ENCODE measurements around the gene SUCO. TPM values are rescaled to one million over a fixed set of nuclear protein-coding genes. Genes with fewer than 3 reads are reported as not detected.

Gene SUCO
- total RNA-seq, 1 donor from 2014 or later, result 38.3 TPM

- TF ChIP-seq POLR2AphosphoS5 (IDR thresholded peaks at IDR 0.05; ENCODE audit: insufficient read depth in 1 of 2, low read depth in 1 of 2) (no peak), POLR2A (IDR thresholded peaks at IDR 0.05) (no peak), CTCF (IDR thresholded peaks at IDR 0.05) (no peak)
- no peaks in the 10 kb centered on the region for H3K9me3 ChIP-seq
- H3K27me3 ChIP-seq, result no peaks in the 10 kb centered on the region
- intact Hi-C loops (cut with DNase I), result no loop called here
- DNase-seq (ENCODE audit: extremely low spot score in 2 of 2), result no peak
- H3K36me3 ChIP-seq, result no peaks in the 10 kb centered on the region
- no peaks in the 10 kb centered on the region for H3K4me1 ChIP-seq
- no peak overlapping the region for H3K27ac ChIP-seq
- no peak overlapping the region for H3K4me3 ChIP-seq
Measured at GRCh38 chr1:172650474-172651193, 117.7 kb downstream of the SUCO start.

- Histone ChIP-seq H3K36me3 (no peaks in the 10 kb centered on the region), H3K27me3 (no peaks in the 10 kb centered on the region), H3K27ac (no peak overlapping the region), H3K4me1 (no peaks in the 10 kb centered on the region), H3K9me3 (no peaks in the 10 kb centered on the region), H3K4me3 (no peak overlapping the region)
- no peak for DNase-seq (ENCODE audit: extremely low spot score in 2 of 2)
- TF ChIP-seq POLR2A (IDR thresholded peaks at IDR 0.05) (no peak), POLR2AphosphoS5 (IDR thresholded peaks at IDR 0.05; ENCODE audit: insufficient read depth in 1 of 2, low read depth in 1 of 2) (no peak), CTCF (IDR thresholded peaks at IDR 0.05) (no peak)
- intact Hi-C loops (cut with DNase I), result no loop called here
Measured at GRCh38 chr1:172653015-172653709, 120.2 kb downstream of the SUCO start.

GRCh38 chr1:172654535-172654934 is 121.6 kb downstream of the SUCO start:
- intact Hi-C loops (cut with DNase I), result no loop called here

GRCh38 chr1:172656576-172656975 is 123.6 kb downstream of the SUCO start:
- intact Hi-C loops (cut with DNase I), result no loop called here
- DNase-seq (ENCODE audit: extremely low spot score in 2 of 2), result no peak
- Histone ChIP-seq H3K9me3 (no peaks in the 10 kb centered on the region), H3K4me1 (no peaks in the 10 kb centered on the region), H3K4me3 (no peak overlapping the region), H3K27ac (no peak overlapping the region), H3K27me3 (no peaks in the 10 kb centered on the region), H3K36me3 (no peaks in the 10 kb centered on the region)
- TF ChIP-seq POLR2A (IDR thresholded peaks at IDR 0.05), result no peak
- no peak for TF ChIP-seq CTCF (IDR thresholded peaks at IDR 0.05)
- no peak for TF ChIP-seq POLR2AphosphoS5 (IDR thresholded peaks at IDR 0.05; ENCODE audit: insufficient read depth in 1 of 2, low read depth in 1 of 2)

More at GRCh38 chr1:172654535-172654934, 121.6 kb downstream of the SUCO start:
- no peaks in the 10 kb centered on the region for H3K36me3 ChIP-seq
- H3K27ac ChIP-seq, result no peak overlapping the region
- TF ChIP-seq POLR2A (IDR thresholded peaks at IDR 0.05), result no peak
- no peak for TF ChIP-seq CTCF (IDR thresholded peaks at IDR 0.05)
- no peak for TF ChIP-seq POLR2AphosphoS5 (IDR thresholded peaks at IDR 0.05; ENCODE audit: insufficient read depth in 1 of 2, low read depth in 1 of 2)
- H3K4me1 ChIP-seq, result no peaks in the 10 kb centered on the region
- no peaks in the 10 kb centered on the region for H3K27me3 ChIP-seq
- H3K9me3 ChIP-seq, result no peaks in the 10 kb centered on the region
- H3K4me3 ChIP-seq, result no peak overlapping the region
- no peak for DNase-seq (ENCODE audit: extremely low spot score in 2 of 2)

GRCh38 chr1:172657586-172657985 is 124.6 kb downstream of the SUCO start:
- H3K27ac ChIP-seq, result no peak overlapping the region
- no peak overlapping the region for H3K4me3 ChIP-seq
- TF ChIP-seq POLR2A (IDR thresholded peaks at IDR 0.05) (no peak), POLR2AphosphoS5 (IDR thresholded peaks at IDR 0.05; ENCODE audit: insufficient read depth in 1 of 2, low read depth in 1 of 2) (no peak), CTCF (IDR thresholded peaks at IDR 0.05) (no peak)
- intact Hi-C loops (cut with DNase I), result no loop called here
- no peaks in the 10 kb centered on the region for H3K27me3 ChIP-seq
- no peak for DNase-seq (ENCODE audit: extremely low spot score in 2 of 2)
- H3K36me3 ChIP-seq, result no peaks in the 10 kb centered on the region
- no peaks in the 10 kb centered on the region for H3K4me1 ChIP-seq
- no peaks in the 10 kb centered on the region for H3K9me3 ChIP-seq

All from vagina (tissue), 2 donors.